PC-9 (cell line): ENCODE results near the gene RIBC2.

Source experiments
- CTCF ChIP-seq: fragments of 200-600 bp; sonication (generic); conservative IDR thresholded peaks from 2 replicates; pipeline ENCODE4 v1.6.1; 2017; ENCODE audit warnings: mixed run types, antibody characterized with exemption, mild to moderate bottlenecking, moderate library complexity
- EZH2 ChIP-seq: fragments of 200-600 bp; sonication (generic); IDR thresholded peaks from 2 replicates; pipeline ENCODE4 v1.8.0; 2017; ENCODE audit warnings: antibody characterized with exemption, low read depth

GRCh38 chr22:45477366-45478107 lies 64.0 kb downstream of the RIBC2 start:
- TF ChIP-seq CTCF (no peak), EZH2 (no peak)
